Neural cell (in vitro differentiated cells): Measurements from ENCODE around the gene C11orf68. TPM values are rescaled to one million over a fixed set of nuclear protein-coding genes. Genes with fewer than 3 reads are reported as not detected.

Experiments
- H2AFZ ChIP-seq: fragments of 200-600, 300-800 bp; sonication (generic), shearing (Covaris generic); 2 replicates; pipeline ENCODE4 v1.6.0; 2014; ENCODE audit warnings: low read depth, mild to moderate bottlenecking, antibody characterized with exemption, low read length, moderate library complexity
- H3F3A ChIP-seq: fragments of 200-600 bp; shearing (Covaris generic); 2 replicates; pipeline ENCODE4 v1.6.1; 2016; ENCODE audit warnings: mild to moderate bottlenecking, moderate library complexity, mixed read lengths, antibody characterized with exemption, low read length; ENCODE audit not compliant: insufficient read depth, poor library complexity, severe bottlenecking
- H3K27ac ChIP-seq: fragments of 200-600, 300-800 bp; sonication (generic), shearing (Covaris generic); 2 replicates; pipeline ENCODE4 v1.5.1; 2014; ENCODE audit warnings: mild to moderate bottlenecking, low read length, moderate library complexity
- H3K27me3 ChIP-seq: fragments of 300-800, 200-600 bp; sonication (generic), shearing (Covaris generic); 2 replicates; pipeline ENCODE4 v1.6.0; 2014; ENCODE audit warnings: mild to moderate bottlenecking, low read depth, low read length, moderate library complexity; ENCODE audit not compliant: insufficient read depth
- H3K36me3 ChIP-seq: fragments of 300-800, 200-600 bp; sonication (generic), shearing (Covaris generic); 2 replicates; pipeline ENCODE4 v1.5.1; 2014; ENCODE audit warnings: mild to moderate bottlenecking, antibody characterized with exemption, low read length, moderate library complexity; ENCODE audit not compliant: insufficient read depth
- H3K4me2 ChIP-seq: fragments of 300-800, 200-600 bp; sonication (generic), shearing (Covaris generic); 2 replicates; pipeline ENCODE4 v1.6.0; 2014; ENCODE audit warnings: mild to moderate bottlenecking, low read length
- H3K4me3 ChIP-seq: fragments of 300-800, 200-600 bp; sonication (generic), shearing (Covaris generic); 2 replicates; pipeline ENCODE4 v1.5.1; 2014; ENCODE audit warnings: mild to moderate bottlenecking, low read length, moderate library complexity
- H3K79me2 ChIP-seq: fragments of 200-600 bp; shearing (Covaris generic); replicated peaks from 2 replicates; pipeline ENCODE4 v1.6.0; 2014; ENCODE audit warnings: mild to moderate bottlenecking, low read length, moderate library complexity; ENCODE audit not compliant: insufficient read depth
- H3K9ac ChIP-seq: fragments of 300-800, 200-600 bp; sonication (generic), shearing (Covaris generic); 2 replicates; pipeline ENCODE4 v1.6.1; 2016; ENCODE audit warnings: mild to moderate bottlenecking, low read length, mixed read lengths
- H3K9me2 ChIP-seq: fragments of 200-600 bp; shearing (Covaris generic); 2 replicates; pipeline ENCODE4 v1.6.1; 2016; ENCODE audit warnings: mild to moderate bottlenecking, low read length, mixed read lengths; ENCODE audit not compliant: insufficient read depth
- H3K9me3 ChIP-seq: fragments of 200-600, 300-800 bp; sonication (generic), shearing (Covaris generic); 2 replicates; pipeline ENCODE4 v1.6.1; 2016; ENCODE audit warnings: mild to moderate bottlenecking, mixed run types, low read length, moderate library complexity, mixed read lengths
- H4K20me1 ChIP-seq: fragments of 200-600 bp; shearing (Covaris generic); 2 replicates; pipeline ENCODE4 v1.6.1; 2016; ENCODE audit warnings: mild to moderate bottlenecking, mixed run types; ENCODE audit not compliant: insufficient read depth
- EP300 ChIP-seq: fragments of 450-650 bp; conservative IDR thresholded peaks from 2 replicates; pipeline ENCODE4 v1.6.1; 2014; ENCODE audit warnings: antibody characterized with exemption, mild to moderate bottlenecking, moderate library complexity; ENCODE audit not compliant: poor library complexity, severe bottlenecking
- EZH2 ChIP-seq: fragments of 200-600, 300-800 bp; shearing (Covaris generic), sonication (generic); IDR thresholded peaks from 2 replicates; pipeline ENCODE4 v1.6.1; 2014; ENCODE audit warnings: antibody characterized with exemption, low read length, borderline replicate concordance, mild to moderate bottlenecking; ENCODE audit not compliant: insufficient read depth, poor library complexity, severe bottlenecking
- MXI1 ChIP-seq: fragments of 450-650 bp; conservative IDR thresholded peaks from 2 replicates; pipeline ENCODE4 v1.6.1; 2014; ENCODE audit warnings: antibody characterized with exemption, mild to moderate bottlenecking; ENCODE audit not compliant: poor library complexity, severe bottlenecking
- POLR2AphosphoS5 ChIP-seq: IDR thresholded peaks from 2 replicates; pipeline ENCODE4 v1.6.1; 2012
- RAD21 ChIP-seq: fragments of 450-650 bp; conservative IDR thresholded peaks from 2 replicates; pipeline ENCODE4 v1.6.1; 2014; ENCODE audit warnings: antibody characterized with exemption, mild to moderate bottlenecking, moderate library complexity
- SMC3 ChIP-seq: fragments of 450-650 bp; conservative IDR thresholded peaks from 2 replicates; pipeline ENCODE4 v1.6.1; 2014; ENCODE audit warnings: antibody characterized with exemption, mild to moderate bottlenecking, moderate library complexity; ENCODE audit not compliant: poor library complexity
- TAF1 ChIP-seq: IDR thresholded peaks from 2 replicates; pipeline ENCODE4 v1.6.1; 2012; ENCODE audit warnings: low read depth
- polyA plus RNA-seq: library from polyadenylated mRNA; depleted of rRNA; stranded (reverse); fragments of >200 nt; gene quantifications from 2 replicates; pipeline ENCODE4 v1.2.3, GENCODE V29; 2014
- TF ChIP-seq, protein P1 (sequence below): fragments of 450-650 bp; IDR thresholded peaks from 2 replicates; pipeline ENCODE4 v1.5.1; 2014; ENCODE audit warnings: antibody characterized with exemption, mild to moderate bottlenecking, moderate library complexity; ENCODE audit not compliant: poor library complexity, severe bottlenecking
- TF ChIP-seq, protein P2 (sequence below): IDR thresholded peaks from 2 replicates; pipeline ENCODE4 v1.6.1; 2012; ENCODE audit warnings: borderline replicate concordance

The C11orf68 gene
- polyA plus RNA-seq, 1 donor from 2014 or later: 13.3 TPM

DNA sequence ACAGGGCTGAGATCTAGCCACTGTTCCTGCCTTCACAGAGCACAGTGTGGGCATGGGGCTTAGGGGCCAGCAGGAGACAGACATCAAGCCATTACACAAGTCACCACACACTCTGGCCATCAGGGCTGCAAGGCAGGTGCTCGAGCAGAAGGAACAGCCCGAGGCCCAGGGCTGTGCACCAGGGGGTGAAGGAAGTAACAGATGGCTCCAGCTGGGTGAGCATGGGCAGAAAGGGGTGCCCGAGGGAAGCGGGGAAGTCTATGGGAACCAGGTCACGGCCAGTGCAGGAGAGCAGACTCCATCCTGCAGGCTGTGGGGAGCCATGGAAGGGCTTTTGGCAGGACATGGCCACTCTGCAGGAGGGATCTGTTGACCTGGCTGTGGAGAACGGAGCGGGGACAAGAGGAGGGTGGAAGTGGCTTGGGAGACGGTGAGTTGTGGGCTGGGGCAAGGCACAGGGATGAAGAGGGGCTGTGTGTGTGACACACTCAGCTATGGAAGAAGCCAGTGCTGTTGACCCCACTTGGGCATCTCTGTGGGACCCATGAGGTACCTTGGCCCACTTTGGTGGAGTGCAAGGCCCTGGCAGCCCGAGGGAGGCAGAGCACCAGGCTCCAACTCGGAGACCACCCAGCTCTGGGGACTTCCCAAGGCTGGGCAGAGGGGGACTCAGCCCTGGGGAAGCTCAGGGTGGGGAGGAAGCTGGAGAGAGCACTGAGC is 3.6 kb downstream of the C11orf68 start:
- Histone ChIP-seq H3F3A (no peaks in the 10 kb centered on the region), H3K4me2 (no peak overlapping the region), H3K79me2 (peaks cover 17% of the 10 kb centered on the region), H3K9me3 (no peaks in the 10 kb centered on the region), H3K9ac (no peak overlapping the region), H3K27ac (no peak overlapping the region), H3K4me3 (no peak overlapping the region), H3K27me3 (no peaks in the 10 kb centered on the region), H3K36me3 (no peaks in the 10 kb centered on the region), H2AFZ (no peak overlapping the region), H4K20me1 (no peaks in the 10 kb centered on the region), H3K9me2 (no peaks in the 10 kb centered on the region)
- TF ChIP-seq POLR2AphosphoS5 (no peak), TAF1 (no peak), EP300 (no peak), SMC3 (no peak), MXI1 (no peak), EZH2 (no peak), RAD21 (no peak)
- TF ChIP-seq, protein P1, sequence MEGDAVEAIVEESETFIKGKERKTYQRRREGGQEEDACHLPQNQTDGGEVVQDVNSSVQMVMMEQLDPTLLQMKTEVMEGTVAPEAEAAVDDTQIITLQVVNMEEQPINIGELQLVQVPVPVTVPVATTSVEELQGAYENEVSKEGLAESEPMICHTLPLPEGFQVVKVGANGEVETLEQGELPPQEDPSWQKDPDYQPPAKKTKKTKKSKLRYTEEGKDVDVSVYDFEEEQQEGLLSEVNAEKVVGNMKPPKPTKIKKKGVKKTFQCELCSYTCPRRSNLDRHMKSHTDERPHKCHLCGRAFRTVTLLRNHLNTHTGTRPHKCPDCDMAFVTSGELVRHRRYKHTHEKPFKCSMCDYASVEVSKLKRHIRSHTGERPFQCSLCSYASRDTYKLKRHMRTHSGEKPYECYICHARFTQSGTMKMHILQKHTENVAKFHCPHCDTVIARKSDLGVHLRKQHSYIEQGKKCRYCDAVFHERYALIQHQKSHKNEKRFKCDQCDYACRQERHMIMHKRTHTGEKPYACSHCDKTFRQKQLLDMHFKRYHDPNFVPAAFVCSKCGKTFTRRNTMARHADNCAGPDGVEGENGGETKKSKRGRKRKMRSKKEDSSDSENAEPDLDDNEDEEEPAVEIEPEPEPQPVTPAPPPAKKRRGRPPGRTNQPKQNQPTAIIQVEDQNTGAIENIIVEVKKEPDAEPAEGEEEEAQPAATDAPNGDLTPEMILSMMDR: no peak
- TF ChIP-seq, protein P2, sequence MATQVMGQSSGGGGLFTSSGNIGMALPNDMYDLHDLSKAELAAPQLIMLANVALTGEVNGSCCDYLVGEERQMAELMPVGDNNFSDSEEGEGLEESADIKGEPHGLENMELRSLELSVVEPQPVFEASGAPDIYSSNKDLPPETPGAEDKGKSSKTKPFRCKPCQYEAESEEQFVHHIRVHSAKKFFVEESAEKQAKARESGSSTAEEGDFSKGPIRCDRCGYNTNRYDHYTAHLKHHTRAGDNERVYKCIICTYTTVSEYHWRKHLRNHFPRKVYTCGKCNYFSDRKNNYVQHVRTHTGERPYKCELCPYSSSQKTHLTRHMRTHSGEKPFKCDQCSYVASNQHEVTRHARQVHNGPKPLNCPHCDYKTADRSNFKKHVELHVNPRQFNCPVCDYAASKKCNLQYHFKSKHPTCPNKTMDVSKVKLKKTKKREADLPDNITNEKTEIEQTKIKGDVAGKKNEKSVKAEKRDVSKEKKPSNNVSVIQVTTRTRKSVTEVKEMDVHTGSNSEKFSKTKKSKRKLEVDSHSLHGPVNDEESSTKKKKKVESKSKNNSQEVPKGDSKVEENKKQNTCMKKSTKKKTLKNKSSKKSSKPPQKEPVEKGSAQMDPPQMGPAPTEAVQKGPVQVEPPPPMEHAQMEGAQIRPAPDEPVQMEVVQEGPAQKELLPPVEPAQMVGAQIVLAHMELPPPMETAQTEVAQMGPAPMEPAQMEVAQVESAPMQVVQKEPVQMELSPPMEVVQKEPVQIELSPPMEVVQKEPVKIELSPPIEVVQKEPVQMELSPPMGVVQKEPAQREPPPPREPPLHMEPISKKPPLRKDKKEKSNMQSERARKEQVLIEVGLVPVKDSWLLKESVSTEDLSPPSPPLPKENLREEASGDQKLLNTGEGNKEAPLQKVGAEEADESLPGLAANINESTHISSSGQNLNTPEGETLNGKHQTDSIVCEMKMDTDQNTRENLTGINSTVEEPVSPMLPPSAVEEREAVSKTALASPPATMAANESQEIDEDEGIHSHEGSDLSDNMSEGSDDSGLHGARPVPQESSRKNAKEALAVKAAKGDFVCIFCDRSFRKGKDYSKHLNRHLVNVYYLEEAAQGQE: no peak

DNA sequence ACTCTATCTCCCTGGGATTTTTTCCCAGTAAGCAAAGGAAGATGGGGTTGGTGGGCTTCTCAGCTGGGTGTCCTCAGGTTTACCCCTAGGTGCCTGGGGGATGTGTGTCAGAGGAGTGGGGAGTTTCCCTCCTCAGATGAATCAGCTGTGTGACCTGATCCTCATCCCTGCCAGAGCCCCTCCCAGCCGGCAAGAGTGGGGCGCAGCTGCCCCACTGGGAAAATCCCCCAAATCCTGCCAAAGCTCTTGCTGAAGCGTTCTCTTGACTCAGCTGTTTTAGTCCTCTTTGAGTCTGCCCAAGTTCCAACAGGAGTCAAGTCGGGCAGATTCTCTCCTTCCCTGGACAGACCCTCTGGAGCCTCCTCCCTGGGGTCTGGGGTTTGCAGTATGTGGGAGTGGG is 6.0 kb downstream of the C11orf68 start:
- no peak overlapping the region for H2AFZ ChIP-seq
- H4K20me1 ChIP-seq: no peaks in the 10 kb centered on the region
- H3K9ac ChIP-seq: no peak overlapping the region
- no peak overlapping the region for H3K4me2 ChIP-seq
- no peaks in the 10 kb centered on the region for H3K36me3 ChIP-seq
- TF ChIP-seq TAF1 (no peak), RAD21 (no peak), POLR2AphosphoS5 (no peak), SMC3 (no peak), EZH2 (no peak), EP300 (no peak), MXI1 (no peak)
- TF ChIP-seq, protein P1: no peak
- TF ChIP-seq, protein P2: no peak
- no peak overlapping the region for H3K27ac ChIP-seq
- H3K27me3 ChIP-seq: no peaks in the 10 kb centered on the region
- peaks cover 3% of the 10 kb centered on the region for H3K79me2 ChIP-seq
- no peak overlapping the region for H3K4me3 ChIP-seq
- no peaks in the 10 kb centered on the region for H3K9me3 ChIP-seq
- no peaks in the 10 kb centered on the region for H3F3A ChIP-seq
- no peaks in the 10 kb centered on the region for H3K9me2 ChIP-seq
